ENCODE data around the gene TNIK.

DNA sequence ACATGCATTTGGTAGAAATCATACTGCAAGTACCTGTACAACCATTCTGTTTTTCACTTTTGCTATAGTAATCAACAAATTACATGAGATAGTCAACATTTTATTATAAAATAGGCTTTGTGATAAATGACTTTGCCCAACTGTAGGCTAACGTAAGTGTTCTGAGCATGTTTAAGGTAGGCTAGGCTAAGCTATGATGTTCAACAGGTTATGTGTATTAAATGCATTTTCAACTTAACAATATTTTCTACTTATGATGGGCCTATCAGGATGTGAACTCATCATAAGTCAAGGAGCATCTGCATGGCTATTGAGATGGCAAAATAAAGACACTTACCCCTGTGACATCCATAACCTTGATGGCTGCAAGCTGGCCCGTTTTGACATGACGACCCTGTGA lies 232.4 kb downstream of the TNIK start:
- TF ChIP-seq CTCF (IDR thresholded peaks at IDR 0.05 in 8 of 11, conservative IDR thresholded peaks at IDR 0.05 in 3 of 11) (no peak), POLR2AphosphoS5 (IDR thresholded peaks at IDR 0.05) (no peak), POLR2A (IDR thresholded peaks at IDR 0.05) (no peak)
